Fibroblast of skin of back (primary cell): ENCODE results near the gene NCLN.
"Not testable (repeated sequence)": the region's sequence is repeated elsewhere in the genome, so short reads cannot be mapped to it uniquely, and the experiment has no call there.

ENCODE experiments used
- DNase-seq: peaks from one replicate; pipeline ENCODE4 v3.0.0-alpha.2; 2013

Gene NCLN

GRCh38 chr19:3198901-3199700, 13.4 kb downstream of the NCLN start:
- DNase-seq = no peak

DNA sequence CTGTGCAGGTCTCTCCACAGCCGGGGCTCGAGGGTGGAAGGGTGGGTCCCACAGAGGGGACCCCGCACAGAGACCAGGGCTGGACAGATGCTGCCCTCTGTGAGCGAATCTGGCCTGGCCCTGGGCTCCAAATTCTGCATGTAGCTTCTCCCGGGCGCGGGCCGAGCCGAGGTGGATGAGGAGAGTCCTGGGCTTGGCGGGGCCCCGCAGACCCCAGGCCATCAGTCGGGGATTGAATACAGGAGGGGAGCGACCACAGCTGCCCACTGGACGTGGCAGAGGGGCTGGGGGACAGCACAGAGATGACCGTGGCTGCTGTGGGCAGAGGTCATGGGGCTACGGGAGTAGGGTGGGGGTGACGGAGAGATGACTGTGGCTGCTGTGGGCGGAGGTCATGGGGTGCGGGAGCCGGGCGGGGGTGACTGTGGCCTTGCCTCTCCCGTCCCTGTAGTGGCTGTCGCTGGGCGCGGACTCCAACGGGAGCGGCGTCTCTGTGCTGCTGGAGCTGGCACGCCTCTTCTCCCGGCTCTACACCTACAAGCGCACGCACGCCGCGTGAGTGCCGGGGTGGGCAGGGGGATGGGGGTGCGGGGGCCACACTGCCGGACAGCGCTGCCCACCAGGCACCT, 15.5 kb downstream of the NCLN start:
- DNase-seq = no peak

DNA sequence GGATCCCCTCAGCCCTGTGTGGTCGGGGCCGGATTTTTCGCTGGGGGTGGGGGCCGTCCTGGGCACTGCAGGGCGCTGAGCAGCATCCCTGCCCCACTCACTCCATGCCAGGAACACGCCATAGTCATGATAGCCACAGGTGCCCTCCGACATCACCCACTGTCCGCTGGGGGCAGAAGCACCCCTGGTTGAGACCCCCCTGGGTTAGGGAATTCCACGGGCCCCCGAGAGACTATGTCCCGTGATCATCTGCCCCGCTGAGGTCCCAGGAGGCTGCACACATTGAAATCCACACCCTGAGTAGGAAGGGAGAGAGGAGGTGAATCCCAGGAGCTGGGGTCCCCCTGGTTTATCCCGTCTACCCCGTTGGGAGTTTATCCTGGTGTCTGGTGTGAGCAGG, 16.2 kb downstream of the NCLN start:
- DNase-seq = no peak

DNA sequence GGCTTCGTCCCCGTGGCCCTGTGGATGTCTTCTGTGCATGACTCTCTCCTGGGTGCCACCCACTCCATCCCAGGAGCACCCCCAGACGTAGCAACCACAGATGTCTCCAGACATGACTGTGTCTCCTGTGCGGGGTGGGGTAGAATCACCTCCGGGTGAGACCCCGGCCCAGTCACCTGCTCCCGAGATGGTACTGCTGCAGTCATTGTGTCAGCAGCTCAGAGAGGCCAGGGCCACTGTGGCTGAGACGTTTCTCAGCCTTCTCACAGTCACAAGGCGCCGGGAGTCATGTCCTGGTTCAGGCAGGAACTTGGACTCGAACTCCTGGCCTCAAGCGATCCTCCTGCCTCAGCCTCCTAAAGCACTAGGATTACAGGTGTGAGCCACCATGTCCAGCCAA, 16.6 kb downstream of the NCLN start:
- no peak for DNase-seq

- DNase-seq = not testable (repeated sequence)
Observed at GRCh38 chr19:3202895-3203294, 17.2 kb downstream of the NCLN start.

DNA sequence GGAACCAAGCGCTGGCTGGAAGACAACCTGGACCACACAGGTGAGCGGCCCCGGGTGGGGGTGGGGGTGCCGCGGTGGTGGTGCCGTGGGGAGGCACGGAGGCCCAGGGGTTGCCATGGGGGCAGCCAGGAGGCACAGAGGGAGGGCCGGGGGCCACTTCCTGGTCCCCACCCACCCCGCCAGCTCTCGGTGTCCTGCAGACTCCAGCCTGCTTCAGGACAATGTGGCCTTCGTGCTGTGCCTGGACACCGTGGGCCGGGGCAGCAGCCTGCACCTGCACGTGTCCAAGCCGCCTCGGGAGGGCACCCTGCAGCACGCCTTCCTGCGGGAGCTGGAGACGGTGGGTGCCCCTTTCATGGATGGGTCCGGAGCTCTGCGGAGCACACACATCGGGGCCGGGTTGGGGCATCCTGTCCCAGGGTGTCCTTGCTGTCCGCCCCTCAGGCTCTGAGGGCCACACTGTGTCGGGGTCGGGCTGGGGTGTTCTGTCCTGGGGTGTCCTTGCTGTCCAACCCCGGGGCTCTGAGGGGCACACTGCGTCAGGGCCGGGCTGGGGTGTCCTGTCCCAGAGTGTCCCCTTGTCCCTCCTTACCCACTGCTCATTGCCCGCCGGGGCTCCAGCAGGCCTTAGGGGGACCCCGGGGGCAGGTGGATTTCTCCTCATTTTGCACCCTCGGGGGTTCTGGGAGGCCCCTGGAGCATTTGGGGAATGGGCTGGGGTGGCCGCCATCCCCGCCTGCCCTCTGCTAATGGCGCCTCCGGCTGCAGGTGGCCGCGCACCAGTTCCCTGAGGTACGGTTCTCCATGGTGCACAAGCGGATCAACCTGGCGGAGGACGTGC, 18.3 kb downstream of the NCLN start:
- no peak for DNase-seq

- DNase-seq = no peak
Observed at GRCh38 chr19:3204646-3205275, 19.0 kb downstream of the NCLN start.

DNA sequence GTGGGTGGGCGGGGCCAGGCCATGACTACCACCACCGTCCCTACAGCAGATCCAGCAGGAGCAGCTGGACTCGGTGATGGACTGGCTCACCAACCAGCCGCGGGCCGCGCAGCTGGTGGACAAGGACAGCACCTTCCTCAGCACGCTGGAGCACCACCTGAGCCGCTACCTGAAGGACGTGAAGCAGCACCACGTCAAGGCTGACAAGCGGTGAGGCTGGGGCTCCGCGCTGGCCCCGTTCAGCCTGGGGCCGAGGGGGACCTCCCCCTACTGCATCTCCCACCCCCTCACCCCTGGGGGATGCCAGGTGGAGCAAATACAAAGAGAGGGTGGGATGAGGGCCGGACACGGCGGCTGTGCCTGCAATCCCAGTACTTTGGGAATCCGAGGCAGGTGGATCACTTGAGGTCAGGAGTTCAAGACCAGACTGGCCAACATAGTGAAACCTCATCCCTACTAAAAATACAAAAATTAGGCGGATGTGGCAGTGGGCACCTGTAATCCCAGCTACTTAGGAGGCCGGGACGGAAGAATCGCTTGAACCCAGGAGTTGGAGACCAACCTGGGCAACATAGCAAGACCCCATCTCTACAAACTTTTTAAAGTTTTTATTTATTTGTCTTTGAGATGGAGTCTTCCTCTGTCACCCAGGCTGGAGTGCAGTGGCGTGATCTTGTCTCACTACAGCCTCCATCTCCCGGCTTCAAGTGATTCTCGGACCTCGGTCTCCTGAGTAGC, 20.7 kb downstream of the NCLN start:
- no peak for DNase-seq

- no peak for DNase-seq
Observed at GRCh38 chr19:3207461-3208242, 21.9 kb downstream of the NCLN start.

DNA sequence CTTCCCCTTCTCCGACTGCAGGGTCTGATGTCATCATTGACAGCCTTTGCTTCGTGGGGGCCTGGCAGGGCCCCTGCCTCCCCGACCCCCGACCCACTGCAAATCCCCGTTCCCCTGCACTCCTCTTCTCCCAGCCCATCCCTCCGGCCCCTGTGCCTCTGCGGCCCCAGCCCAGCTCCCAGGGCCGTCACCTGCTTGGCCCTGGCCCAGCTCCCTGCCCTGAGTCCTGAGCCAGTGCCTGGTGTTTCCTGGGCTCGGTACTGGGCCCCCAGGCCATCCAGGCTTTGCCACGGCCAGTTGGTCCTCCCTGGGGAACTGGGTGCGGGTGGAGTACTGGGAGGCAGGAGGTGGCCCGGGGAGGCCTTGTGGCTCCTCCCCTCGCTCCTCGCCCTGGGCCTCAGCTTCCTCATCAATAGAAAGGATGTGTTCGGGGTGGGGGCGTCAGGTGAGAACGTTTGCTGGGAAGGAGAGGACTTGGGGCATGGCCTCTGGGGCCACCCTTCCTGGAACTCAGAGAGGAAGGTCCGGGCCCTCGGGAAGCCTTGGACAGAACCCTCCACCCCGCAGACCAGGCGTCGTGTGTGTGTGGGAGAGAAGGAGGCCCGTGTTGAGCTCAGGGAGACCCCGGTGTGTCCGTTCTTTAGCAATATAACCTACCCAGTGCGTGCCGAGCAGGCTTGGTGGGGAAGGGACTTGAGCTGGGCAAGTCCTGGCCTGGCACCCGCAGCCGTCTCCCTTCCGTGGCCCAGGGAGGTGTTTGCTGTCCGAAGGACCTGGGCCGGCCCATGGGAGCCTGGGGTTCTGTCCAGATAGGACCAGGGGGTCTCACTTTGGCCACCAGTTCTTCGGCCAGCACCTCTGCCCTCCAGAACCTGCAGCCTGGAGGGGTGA, 22.8 kb downstream of the NCLN start:
- no peak for DNase-seq

- DNase-seq = peak; percentile 22
Observed at GRCh38 chr19:3210347-3211017, 24.8 kb downstream of the NCLN start.

DNA sequence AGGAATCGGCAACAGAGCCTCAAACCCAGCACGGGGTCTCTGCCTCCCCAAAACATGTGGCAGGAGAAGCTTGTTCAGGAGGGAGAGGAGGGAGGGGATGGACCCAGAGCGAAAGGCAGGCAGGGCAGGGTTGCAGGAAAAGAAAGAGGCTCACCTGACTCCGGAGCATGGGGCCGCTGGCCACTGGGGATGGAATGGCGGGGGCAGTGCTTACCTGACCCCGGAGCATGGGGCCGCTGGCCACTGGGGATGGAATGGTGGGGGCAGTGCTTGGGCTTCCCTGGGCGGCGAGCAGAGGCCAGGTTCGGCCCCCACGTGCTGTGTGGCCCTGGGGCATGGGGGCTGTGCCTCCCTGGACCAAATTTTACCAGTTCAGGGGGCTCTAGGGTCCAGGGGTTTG, 25.5 kb downstream of the NCLN start:
- no peak for DNase-seq

DNA sequence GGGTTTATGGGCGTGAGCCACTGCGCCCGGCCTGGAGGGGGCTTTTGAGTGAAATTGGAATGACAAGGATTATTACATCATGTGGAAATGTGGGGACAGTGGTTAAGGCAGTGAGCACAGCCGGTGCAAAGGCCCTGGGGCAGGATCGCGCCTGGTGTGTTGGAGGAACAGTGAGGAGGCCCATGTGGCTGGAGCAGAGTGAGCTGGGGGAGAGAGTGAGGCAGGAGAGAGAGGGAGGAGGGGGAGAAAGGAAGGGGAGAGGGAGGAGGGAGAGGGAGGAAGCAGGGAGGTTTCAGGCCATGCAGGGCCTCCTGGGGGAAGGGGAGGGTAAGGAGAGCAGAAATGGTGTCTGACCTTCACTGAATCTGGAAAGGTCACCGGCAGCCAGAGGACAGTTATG, 27.4 kb downstream of the NCLN start:
- no peak for DNase-seq

GRCh38 chr19:3216874-3217273, 31.1 kb downstream of the NCLN start:
- no peak for DNase-seq

DNA sequence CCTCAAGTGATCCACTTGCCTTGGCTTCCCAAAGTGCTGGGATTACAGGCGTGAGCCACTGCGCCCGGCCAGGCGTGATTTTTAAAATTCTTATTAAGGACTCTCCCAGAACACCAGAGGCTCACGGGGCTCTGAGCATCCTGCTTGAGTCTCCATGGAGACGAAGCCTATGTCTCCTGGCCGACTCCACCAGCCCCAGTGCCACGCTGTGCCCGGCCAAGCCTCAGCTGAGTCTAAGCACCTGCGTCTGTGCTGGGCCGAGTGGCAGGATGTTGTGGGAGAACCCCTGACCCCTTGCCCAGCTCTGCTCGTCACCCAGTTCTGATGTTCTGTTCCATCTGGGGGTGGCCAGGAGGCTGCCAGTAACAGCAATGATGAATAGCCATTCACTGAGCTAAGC, 34.8 kb downstream of the NCLN start:
- DNase-seq = no peak

GRCh38 chr19:3221576-3221975, 35.8 kb downstream of the NCLN start:
- not testable (repeated sequence) for DNase-seq

DNA sequence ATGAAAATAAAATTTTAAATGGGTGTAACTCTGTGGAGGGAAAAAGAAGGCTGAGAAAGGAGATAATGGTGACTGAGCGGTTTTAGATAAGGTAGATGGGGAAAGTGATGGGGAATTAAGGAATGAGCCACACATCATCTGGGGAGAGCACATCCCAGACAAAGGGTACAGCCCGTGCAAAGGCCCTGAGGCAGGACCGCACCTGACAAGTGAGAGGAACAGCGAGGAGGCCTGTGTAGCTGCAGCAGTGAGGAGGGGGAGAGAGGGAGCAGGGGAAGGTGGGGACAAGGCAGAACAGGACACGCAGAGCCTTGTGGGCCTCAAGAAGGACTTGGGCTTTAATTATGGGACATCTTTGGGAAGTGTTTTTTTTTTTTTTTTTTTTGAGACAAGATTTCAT, 37.0 kb downstream of the NCLN start:
- no peak for DNase-seq

- peak; percentile 48 for DNase-seq
Observed at GRCh38 chr19:3224346-3225168, 38.8 kb downstream of the NCLN start, which contains the start of gene CELF5. TSS of gene CELF5 (plus strand) at chr19:3224661. CDS start at chr19:3224740, 79 bp downstream.

GRCh38 chr19:3225169-3225485, 39.4 kb downstream of the NCLN start:
- no peak for DNase-seq
